Upper lobe of right lung (tissue), 1 donor: ENCODE measurements around the gene DEGS2. TPM values are rescaled to one million over a fixed set of nuclear protein-coding genes. Genes with fewer than 3 reads are reported as not detected.

ENCODE experiments used
- ATAC-seq: fragments of 200-7000 bp; cut with Tn5 transposase; one replicate; pipeline ENCODE4 v1.9.1; 2020; ENCODE audit warnings: mild to moderate bottlenecking, moderate library complexity
- DNase-seq: peaks from one replicate; pipeline ENCODE4 v3.0.0-alpha.2; 2020
- H3K27ac ChIP-seq: fragments of 200-600 bp; one replicate; pipeline ENCODE4 v1.8.0; 2022
- H3K27me3 ChIP-seq: fragments of 200-600 bp; one replicate; pipeline ENCODE4 v1.8.0; 2022; ENCODE audit warnings: mild to moderate bottlenecking
- H3K36me3 ChIP-seq: fragments of 200-600 bp; one replicate; pipeline ENCODE4 v1.8.0; 2022
- H3K4me1 ChIP-seq: fragments of 200-600 bp; one replicate; pipeline ENCODE4 v1.8.0; 2022
- H3K4me3 ChIP-seq: fragments of 200-600 bp; one replicate; pipeline ENCODE4 v1.8.0; 2022; ENCODE audit warnings: mild to moderate bottlenecking
- H3K9me3 ChIP-seq: fragments of 200-600 bp; one replicate; pipeline ENCODE4 v1.8.0; 2022
- intact Hi-C: fragments of 100-400 bp; cut with DNase I; formaldehyde crosslinking; loops from one replicate; pipeline ENCODE4 v1.11.0; 2022
- total RNA-seq: library from RNA; stranded (reverse); fragmentation: NEBNext Ultra II Directional; extraction: Animal tissue kit (Norgen Biotek cat#: 25700); gene quantifications from one replicate; pipeline ENCODE4 v1.2.1, GENCODE V29; 2021
- TF ChIP-seq, protein P1 (sequence below): fragments of 200-600 bp; IDR thresholded peaks from one replicate; pipeline ENCODE4 v1.8.0; 2022; ENCODE audit warnings: antibody characterized with exemption
- donor health status: DM: no; HTN: yes; CAD: no; lungs with severe emphysema.

Gene DEGS2
- total RNA-seq, 1 donor from 2014 or later, result 1.7 TPM

DNA sequence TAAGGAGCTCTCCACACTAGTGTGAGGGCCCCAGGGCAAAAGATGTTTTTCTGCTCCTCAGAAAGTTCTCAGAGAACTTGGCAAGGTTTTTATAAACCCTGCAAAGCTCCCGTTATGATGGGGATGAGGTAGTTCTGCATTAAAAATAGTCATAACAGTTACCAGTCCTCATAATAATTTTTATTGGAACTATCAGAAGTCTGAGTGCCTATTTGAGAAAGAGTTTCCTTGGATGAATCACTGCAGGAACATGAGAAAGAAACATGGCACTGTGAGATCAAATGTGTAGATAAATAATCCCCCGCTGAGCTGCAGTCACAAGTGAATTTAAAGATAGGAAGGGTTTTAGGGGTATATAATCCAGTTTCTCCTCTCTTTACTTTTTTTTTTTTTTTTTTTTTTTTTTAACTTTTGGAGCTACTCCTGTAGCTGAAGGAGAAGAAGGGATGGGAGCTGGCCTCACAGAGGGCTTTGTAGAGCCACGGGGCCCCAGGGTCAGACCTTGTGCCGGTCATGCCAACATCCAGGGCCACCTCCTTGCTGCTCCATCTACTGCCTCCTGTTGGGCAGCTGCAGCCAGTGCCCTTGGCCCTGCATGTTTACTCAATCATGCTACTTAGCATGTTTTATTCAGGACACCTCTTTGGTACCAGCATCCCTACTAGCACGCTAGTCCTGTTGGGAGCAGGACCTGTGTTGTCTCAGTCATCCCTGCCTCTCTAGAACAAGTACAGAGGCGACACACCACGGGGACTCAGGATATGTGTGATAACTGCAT is 54.7 kb downstream of the DEGS2 start:
- ATAC-seq, result no peak
- no peak for DNase-seq
- no peaks in the 10 kb centered on the region for H3K36me3 ChIP-seq
- H3K4me3 ChIP-seq, result no peak overlapping the region
- H3K27ac ChIP-seq, result no peak overlapping the region
- no peaks in the 10 kb centered on the region for H3K9me3 ChIP-seq
- peaks cover 66% of the 10 kb centered on the region for H3K4me1 ChIP-seq
- no peaks in the 10 kb centered on the region for H3K27me3 ChIP-seq
- intact Hi-C loops, result loop anchor here (10.0 kb wide), 1 partner anchor 120 kb away; no protein-coding TSS in a partner anchor
- TF ChIP-seq, protein P1, sequence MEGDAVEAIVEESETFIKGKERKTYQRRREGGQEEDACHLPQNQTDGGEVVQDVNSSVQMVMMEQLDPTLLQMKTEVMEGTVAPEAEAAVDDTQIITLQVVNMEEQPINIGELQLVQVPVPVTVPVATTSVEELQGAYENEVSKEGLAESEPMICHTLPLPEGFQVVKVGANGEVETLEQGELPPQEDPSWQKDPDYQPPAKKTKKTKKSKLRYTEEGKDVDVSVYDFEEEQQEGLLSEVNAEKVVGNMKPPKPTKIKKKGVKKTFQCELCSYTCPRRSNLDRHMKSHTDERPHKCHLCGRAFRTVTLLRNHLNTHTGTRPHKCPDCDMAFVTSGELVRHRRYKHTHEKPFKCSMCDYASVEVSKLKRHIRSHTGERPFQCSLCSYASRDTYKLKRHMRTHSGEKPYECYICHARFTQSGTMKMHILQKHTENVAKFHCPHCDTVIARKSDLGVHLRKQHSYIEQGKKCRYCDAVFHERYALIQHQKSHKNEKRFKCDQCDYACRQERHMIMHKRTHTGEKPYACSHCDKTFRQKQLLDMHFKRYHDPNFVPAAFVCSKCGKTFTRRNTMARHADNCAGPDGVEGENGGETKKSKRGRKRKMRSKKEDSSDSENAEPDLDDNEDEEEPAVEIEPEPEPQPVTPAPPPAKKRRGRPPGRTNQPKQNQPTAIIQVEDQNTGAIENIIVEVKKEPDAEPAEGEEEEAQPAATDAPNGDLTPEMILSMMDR, result no peak

DNA sequence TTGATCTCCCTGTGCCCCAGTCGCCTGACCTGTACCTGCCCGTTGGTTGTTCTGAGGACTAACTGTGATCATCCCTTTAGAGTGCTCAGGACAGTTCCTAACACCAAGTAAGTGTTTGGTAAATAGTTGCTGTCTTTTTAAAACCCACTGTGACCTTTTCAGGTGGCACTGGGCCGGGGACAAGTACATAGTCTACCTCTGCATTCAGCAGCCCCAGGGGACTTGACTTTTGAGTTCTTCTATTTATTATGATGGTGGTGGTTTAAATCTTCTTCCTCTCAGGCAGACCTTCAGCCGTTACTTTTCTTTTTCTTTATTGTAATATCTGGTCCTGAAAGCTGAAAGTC is 55.5 kb downstream of the DEGS2 start:
- ATAC-seq (no peak), DNase-seq (no peak)
- H3K27me3 ChIP-seq, result no peaks in the 10 kb centered on the region
- peaks cover 65% of the 10 kb centered on the region for H3K4me1 ChIP-seq
- H3K27ac ChIP-seq, result no peak overlapping the region
- H3K36me3 ChIP-seq, result peaks cover under 1% of the 10 kb centered on the region
- H3K4me3 ChIP-seq, result no peak overlapping the region
- H3K9me3 ChIP-seq, result no peaks in the 10 kb centered on the region
- intact Hi-C loops, result loop anchor here (10.0 kb wide), 1 partner anchor 119 kb away; no protein-coding TSS in a partner anchor
- TF ChIP-seq, protein P1, result no peak

DNA sequence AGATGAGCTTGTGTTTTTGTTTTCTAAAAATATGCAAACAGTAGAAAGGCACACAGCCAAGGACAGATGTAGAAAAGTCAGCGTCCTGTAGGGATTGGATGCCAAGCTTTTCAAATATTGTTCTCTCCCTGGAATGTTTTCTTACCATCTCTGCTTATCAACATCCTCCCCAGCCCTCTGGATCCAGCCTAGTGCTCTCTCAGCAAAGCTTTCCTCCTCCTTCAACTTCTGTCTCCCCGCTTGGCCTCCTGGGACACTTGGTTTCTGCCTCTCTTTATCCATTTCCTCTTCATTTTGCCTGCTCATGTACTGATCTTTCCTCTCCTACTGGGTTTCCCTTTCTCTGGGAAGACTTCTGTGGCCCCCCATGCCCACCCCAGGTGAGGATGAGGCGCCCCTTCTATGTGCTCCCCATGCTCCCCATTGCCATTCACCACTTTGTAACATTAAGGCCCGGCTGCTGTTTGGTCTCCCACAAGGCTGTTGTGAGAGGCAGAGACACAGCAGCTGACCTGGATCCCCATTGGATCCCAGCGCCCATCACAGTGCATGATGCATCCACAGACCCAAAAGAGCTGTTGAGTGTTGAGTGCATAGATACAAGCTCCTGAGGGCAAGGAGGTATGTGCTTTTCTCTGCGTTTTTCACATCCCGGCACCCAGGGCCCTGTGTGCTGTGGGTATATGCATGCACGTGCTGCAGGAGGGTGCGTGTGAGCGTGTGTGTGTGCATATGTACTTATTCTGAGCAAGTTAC is 56.0 kb downstream of the DEGS2 start:
- ATAC-seq, result no peak
- H3K27me3 ChIP-seq, result no peaks in the 10 kb centered on the region
- H3K9me3 ChIP-seq, result no peaks in the 10 kb centered on the region
- TF ChIP-seq, protein P1, result no peak
- no peak overlapping the region for H3K4me3 ChIP-seq
- H3K36me3 ChIP-seq, result peaks cover 6% of the 10 kb centered on the region
- peak overlapping the region; percentile 47 for H3K27ac ChIP-seq
- intact Hi-C loops, result loop anchor here (10.0 kb wide), 1 partner anchor 119 kb away; no protein-coding TSS in a partner anchor
- DNase-seq, result peak; percentile 40
- H3K4me1 ChIP-seq, result peaks cover 60% of the 10 kb centered on the region

DNA sequence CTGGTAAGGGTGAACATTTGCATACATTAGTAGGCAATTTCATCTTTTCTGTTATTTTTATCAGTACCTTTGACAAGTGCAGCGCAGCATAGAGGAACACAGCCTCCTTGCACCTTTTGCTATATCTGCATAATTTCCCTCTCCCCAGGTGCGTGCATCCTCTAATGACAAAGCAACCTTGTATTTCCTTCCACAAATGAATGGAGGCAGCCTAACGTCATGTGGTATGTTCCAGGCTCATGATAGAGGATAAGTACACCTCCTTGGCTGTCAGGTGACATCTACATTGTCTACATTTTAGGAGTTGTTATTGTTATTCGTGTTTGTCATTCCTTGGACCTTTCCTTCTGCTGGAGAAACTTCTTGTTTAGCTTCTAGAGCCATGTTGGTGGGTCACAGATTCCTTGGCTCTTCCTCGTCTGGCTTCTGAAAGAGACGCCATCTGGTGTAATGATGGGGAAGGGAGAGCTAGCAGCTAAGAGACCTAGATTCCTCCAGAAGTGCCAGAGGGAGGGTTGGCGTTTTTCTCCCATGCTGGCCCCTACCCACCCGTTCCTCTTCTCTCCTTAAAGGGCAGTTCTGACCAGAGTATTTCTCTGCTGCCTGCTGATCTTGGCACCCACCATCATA is 57.2 kb downstream of the DEGS2 start:
- Histone ChIP-seq H3K27ac (peak overlapping the region; percentile 47), H3K4me1 (peaks cover 48% of the 10 kb centered on the region), H3K36me3 (peaks cover 13% of the 10 kb centered on the region), H3K4me3 (no peak overlapping the region), H3K27me3 (no peaks in the 10 kb centered on the region), H3K9me3 (no peaks in the 10 kb centered on the region)
- ATAC-seq (no peak), DNase-seq (no peak)
- TF ChIP-seq, protein P1, result no peak
- intact Hi-C loops, result loop anchor here (10.0 kb wide), 1 partner anchor 117 kb away; no protein-coding TSS in a partner anchor

DNA sequence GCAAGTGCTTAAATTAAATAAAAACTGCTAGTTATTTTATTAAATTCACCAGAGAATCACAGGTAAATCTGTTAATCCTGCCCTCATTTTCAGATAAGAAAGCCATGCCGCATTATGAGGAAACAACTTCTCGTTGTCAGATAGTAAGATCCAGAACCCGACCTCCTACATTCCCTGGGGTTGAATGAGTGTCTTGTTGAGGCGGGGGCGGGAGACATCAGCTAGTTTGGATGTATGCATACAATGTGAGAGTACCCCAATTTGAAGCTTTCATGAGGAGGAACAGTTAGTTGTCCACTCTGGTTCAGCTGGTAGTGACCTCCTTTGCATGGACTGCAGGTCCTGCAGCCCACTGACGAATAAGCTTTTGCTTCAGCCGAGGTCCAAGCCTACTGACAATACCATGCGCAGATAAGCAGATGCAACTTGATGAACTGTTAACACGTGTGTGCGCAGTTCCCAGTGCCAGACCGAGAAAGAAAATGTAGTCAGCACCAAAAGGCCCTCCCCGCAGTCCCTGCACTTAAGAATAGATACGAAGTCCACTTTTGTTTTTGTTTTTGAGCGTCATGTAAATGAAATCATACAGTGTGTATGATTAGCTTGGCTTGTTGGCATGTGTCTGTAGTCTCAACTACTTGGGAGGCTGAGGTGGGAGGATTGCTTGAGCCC is 59.3 kb downstream of the DEGS2 start:
- H3K27me3 ChIP-seq, result no peaks in the 10 kb centered on the region
- ATAC-seq, result no peak
- H3K4me1 ChIP-seq, result peaks cover 29% of the 10 kb centered on the region
- TF ChIP-seq, protein P1, result no peak
- no peak overlapping the region for H3K27ac ChIP-seq
- intact Hi-C loops, result loop anchor here (10.0 kb wide), 1 partner anchor 115 kb away; no protein-coding TSS in a partner anchor
- H3K36me3 ChIP-seq, result peaks cover 20% of the 10 kb centered on the region
- DNase-seq, result no peak
- no peak overlapping the region for H3K4me3 ChIP-seq
- no peaks in the 10 kb centered on the region for H3K9me3 ChIP-seq
